HCT116 (cell line): ENCODE data around the gene SLC22A5. TPM values are rescaled to one million over a fixed set of nuclear protein-coding genes. Genes with fewer than 3 reads are reported as not detected.

ENCODE experiments used
- ATAC-seq: fragments of 200-7000 bp; cut with Tn5 transposase; 2 replicates; pipeline ENCODE4 v1.9.1; 2020; ENCODE audit warnings: mild to moderate bottlenecking, moderate library complexity
- BruUV-seq: library from RNA; stranded (reverse); fragments of 400-500 nt; replicated peaks from 2 replicates; lab custom pipeline; 2021; lab: Mats Ljungman, UMichigan
- CTCF ChIA-PET: fragments of 300-600 bp; sonication (Branson Sonifier 250); formaldehyde crosslinking; loops from one replicate; lab custom pipeline; 2021; ENCODE audit warnings: antibody characterized with exemption; lab: Charles Lee
- POLR2A ChIA-PET: fragments of 300-600, 350-600 bp; sonication (Branson Sonifier 250); formaldehyde crosslinking; loops from one replicate; lab custom pipeline; 2021; ENCODE audit warnings: antibody characterized with exemption; lab: Charles Lee
- RAD21 ChIA-PET, 2 experiments: fragments of 300-600 bp; sonication (Branson Sonifier 250); formaldehyde crosslinking; loops; one replicate each; lab custom pipeline; 2023; ENCODE audit warnings: low total read pairs in 2 of 2; ENCODE audit not compliant: uncharacterized antibody in 2 of 2, unreplicated experiment in 2 of 2, low non-redundant PET in 1 of 2; lab: Charles Lee
- DNase-seq: peaks from one replicate; pipeline ENCODE4 v3.0.0-alpha.2; 2010; ENCODE audit warnings: low read depth, low spot score
- H2AFZ ChIP-seq: fragments of 200-600 bp; shearing (Covaris generic), sonication (generic); 2 replicates; pipeline ENCODE4 v1.6.1; 2017; ENCODE audit warnings: low read depth, mixed run types, mixed read lengths, antibody characterized with exemption, low read length; ENCODE audit not compliant: poor library complexity, severe bottlenecking
- H3K27ac ChIP-seq: 2 replicates; pipeline ENCODE4 v1.5.1; 2012; ENCODE audit warnings: low read depth, low read length
- H3K27me3 ChIP-seq: fragments of 200-600 bp; sonication (generic); 2 replicates; pipeline ENCODE4 v1.6.1; 2016; ENCODE audit warnings: mixed run types, low read length, mixed read lengths; ENCODE audit not compliant: insufficient read depth
- H3K36me3 ChIP-seq, 2 experiments: fragments of 200-500 bp in 1 of 2; fragments of 200-600 bp in 1 of 2; sonication (Bioruptor generic) in 1 of 2; sonication (generic) in 1 of 2; 2 replicates each; pipeline versions ENCODE4 v1.5.1 to v1.6.1; 2014 to 2016; ENCODE audit warnings: low read length in 2 of 2, inconsistent platforms in 1 of 2, mixed read lengths in 1 of 2, mixed run types in 1 of 2; ENCODE audit not compliant: insufficient read depth in 2 of 2, control insufficient read depth in 1 of 2
- H3K4me1 ChIP-seq, 2 experiments: fragments of 200-600 bp in 1 of 2; sonication (generic) in 1 of 2; 2 replicates each; pipeline versions ENCODE4 v1.5.1 to v1.6.1; 2012 to 2017; ENCODE audit warnings: low read length in 2 of 2, inconsistent platforms in 1 of 2, mild to moderate bottlenecking in 1 of 2, mixed read lengths in 1 of 2, mixed run types in 1 of 2, moderate library complexity in 1 of 2; ENCODE audit not compliant: insufficient read depth in 2 of 2, control insufficient read depth in 1 of 2
- H3K4me2 ChIP-seq: fragments of 200-600 bp; sonication (generic); 2 replicates; pipeline ENCODE4 v1.6.1; 2017; ENCODE audit warnings: mixed run types, low read length, mixed read lengths
- H3K4me3 ChIP-seq, 2 experiments: fragments of 200-600 bp in 1 of 2; sonication (generic) in 1 of 2; replicated peaks in 1 of 2; 2 replicates each; pipeline ENCODE4 v1.5.1; 2011 to 2016; ENCODE audit warnings: low read length in 2 of 2, control low read depth in 1 of 2, low read depth in 1 of 2, mild to moderate bottlenecking in 1 of 2, mixed read lengths in 1 of 2, mixed run types in 1 of 2
- H3K79me2 ChIP-seq: fragments of 200-600 bp; sonication (generic); 2 replicates; pipeline ENCODE4 v1.6.1; 2017; ENCODE audit warnings: mild to moderate bottlenecking, mixed run types, low read length, moderate library complexity, mixed read lengths; ENCODE audit not compliant: insufficient read depth
- H3K9ac ChIP-seq: fragments of 200-600 bp; sonication (generic); 2 replicates; pipeline ENCODE4 v1.6.1; 2016; ENCODE audit warnings: low read length, mixed read lengths
- H3K9me2 ChIP-seq: fragments of 200-600 bp; sonication (generic), shearing (Covaris generic); 2 replicates; pipeline ENCODE4 v1.6.1; 2017; ENCODE audit warnings: mixed run types, mild to moderate bottlenecking, moderate library complexity; ENCODE audit not compliant: insufficient read depth
- H3K9me3 ChIP-seq, 2 experiments: fragments of 200-500 bp in 1 of 2; fragments of 200-600 bp in 1 of 2; sonication (Bioruptor generic) in 1 of 2; sonication (generic) in 1 of 2; 2 replicates each; pipeline ENCODE4 v1.6.1; 2014 to 2017; ENCODE audit warnings: low read length in 2 of 2, mixed read lengths in 2 of 2, inconsistent platforms in 1 of 2, low read depth in 1 of 2, mild to moderate bottlenecking in 1 of 2, mixed run types in 1 of 2, moderate library complexity in 1 of 2; ENCODE audit not compliant: control insufficient read depth in 1 of 2, insufficient read depth in 1 of 2
- H4K20me1 ChIP-seq: fragments of 200-600 bp; sonication (generic), shearing (Covaris generic); 2 replicates; pipeline ENCODE4 v1.6.1; 2017; ENCODE audit warnings: mixed run types, mild to moderate bottlenecking, moderate library complexity; ENCODE audit not compliant: insufficient read depth
- EGR1 ChIP-seq: IDR thresholded peaks from 2 replicates; pipeline ENCODE4 v1.6.1; 2012; ENCODE audit warnings: low read depth
- EZH2 ChIP-seq: fragments of 200-600 bp; sonication (generic); IDR thresholded peaks from 2 replicates; pipeline ENCODE4 v1.6.1; 2017; ENCODE audit warnings: antibody characterized with exemption, mixed run types
- JUND ChIP-seq: IDR thresholded peaks from 2 replicates; pipeline ENCODE4 v1.6.1; 2012
- POLR2AphosphoS5 ChIP-seq: IDR thresholded peaks from 2 replicates; pipeline ENCODE4 v1.6.1; 2011; ENCODE audit warnings: mild to moderate bottlenecking, low read depth, low read length, moderate library complexity
- RAD21 ChIP-seq: IDR thresholded peaks from 2 replicates; pipeline ENCODE4 v1.6.1; 2012; ENCODE audit warnings: low read depth, mild to moderate bottlenecking
- SRF ChIP-seq: IDR thresholded peaks from 2 replicates; pipeline ENCODE4 v1.6.1; 2012; ENCODE audit warnings: low read depth
- YY1 ChIP-seq: IDR thresholded peaks from 2 replicates; pipeline ENCODE4 v1.6.1; 2011; ENCODE audit warnings: low read length, low read depth, moderate library complexity, mild to moderate bottlenecking; ENCODE audit not compliant: insufficient replicate concordance; ENCODE audit errors: extremely low read depth
- intact Hi-C: fragments of 100-400 bp; cut with micrococcal nuclease; formaldehyde crosslinking; loops from 2 replicates; pipeline ENCODE4 v1.10.0; 2022
- total RNA-seq: library from RNA; stranded (reverse); gene quantifications from one replicate; pipeline ENCODE4 v1.2.1, GENCODE V29; 2021; ENCODE audit not compliant: unreplicated experiment
- TF ChIP-seq, protein P1 (sequence below): IDR thresholded peaks from 2 replicates; pipeline ENCODE4 v1.6.1; 2012; ENCODE audit warnings: low read depth
- TF ChIP-seq, protein P2 (sequence below): IDR thresholded peaks from 2 replicates; pipeline ENCODE4 v1.6.1; 2011; ENCODE audit warnings: mild to moderate bottlenecking, low read length, moderate library complexity; ENCODE audit not compliant: insufficient replicate concordance; ENCODE audit errors: extremely low read depth

Gene SLC22A5
- total RNA-seq, 1 experiment from 2014 or later = 9.9 TPM

DNA sequence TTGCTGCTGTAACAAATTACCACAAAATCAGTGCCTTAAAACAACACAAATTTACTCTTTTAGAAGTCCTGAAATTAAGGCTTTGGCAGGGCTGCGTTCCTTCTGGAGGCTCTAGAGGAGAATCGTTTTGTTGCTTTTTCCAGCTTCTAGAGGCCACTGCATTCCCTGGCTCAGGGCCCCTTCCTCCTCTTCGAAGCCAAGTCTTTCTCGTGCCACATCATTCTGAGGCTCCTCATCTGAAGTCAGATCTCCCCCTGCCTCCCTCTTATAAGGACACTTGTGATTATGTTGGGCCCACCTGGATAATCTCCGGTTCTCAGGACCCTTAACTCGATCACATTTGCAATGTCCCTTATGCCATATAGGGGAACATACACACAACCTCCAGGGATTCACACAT is 48.0 kb downstream of the SLC22A5 start:
- no peaks in the 10 kb centered on the region for H3K36me3 ChIP-seq
- RAD21 ChIA-PET = no interaction called here
- no peak for ATAC-seq
- intact Hi-C loops = no loop called here
- H3K9me3 ChIP-seq = no peaks in the 10 kb centered on the region
- H2AFZ ChIP-seq = no peak overlapping the region
- H3K9me2 ChIP-seq = no peaks in the 10 kb centered on the region
- no peaks in the 10 kb centered on the region for H3K79me2 ChIP-seq
- no peak overlapping the region for H3K4me3 ChIP-seq
- no peaks in the 10 kb centered on the region for H3K27me3 ChIP-seq
- CTCF ChIA-PET = interaction anchor here (1.6 kb wide), 1 partner anchor 10 kb away, joined by 4 read pairs; no protein-coding TSS in a partner anchor
- peaks cover 33 to 83% of the 10 kb centered on the region in 2 experiments for H3K4me1 ChIP-seq
- H4K20me1 ChIP-seq = no peaks in the 10 kb centered on the region
- no TSS peak for BruUV-seq
- no peak for DNase-seq
- no peak overlapping the region for H3K9ac ChIP-seq
- no peak overlapping the region for H3K4me2 ChIP-seq
- POLR2A ChIA-PET = interaction anchor here (1.6 kb wide), 1 partner anchor 73 kb away, joined by 3 read pairs; the partner anchor contains the start of gene IRF1
- H3K27ac ChIP-seq = no peak overlapping the region
- no peak for TF ChIP-seq YY1
- TF ChIP-seq, all 23 proteins: peak for 0

- no peaks in the 10 kb centered on the region for H3K36me3 ChIP-seq
- no peak overlapping the region for H3K4me2 ChIP-seq
- no peak overlapping the region for H3K27ac ChIP-seq
- CTCF ChIA-PET = interaction anchor here (1.6 kb wide), 1 partner anchor 9 kb away, joined by 4 read pairs; no protein-coding TSS in a partner anchor
- H4K20me1 ChIP-seq = no peaks in the 10 kb centered on the region
- no TSS peak for BruUV-seq
- H3K4me3 ChIP-seq = no peak overlapping the region
- POLR2A ChIA-PET = no interaction called here
- H3K9ac ChIP-seq = no peak overlapping the region
- ATAC-seq (no peak), DNase-seq (no peak)
- no peaks in the 10 kb centered on the region for H3K79me2 ChIP-seq
- peaks cover 38 to 86% of the 10 kb centered on the region in 2 experiments for H3K4me1 ChIP-seq
- intact Hi-C loops = loop anchor here (2.0 kb wide), 1 partner anchor 79 kb away; no protein-coding TSS in a partner anchor
- H3K9me3 ChIP-seq = no peaks in the 10 kb centered on the region
- TF ChIP-seq POLR2AphosphoS5 = no peak
- no peak for TF ChIP-seq YY1
- TF ChIP-seq, protein P1, sequence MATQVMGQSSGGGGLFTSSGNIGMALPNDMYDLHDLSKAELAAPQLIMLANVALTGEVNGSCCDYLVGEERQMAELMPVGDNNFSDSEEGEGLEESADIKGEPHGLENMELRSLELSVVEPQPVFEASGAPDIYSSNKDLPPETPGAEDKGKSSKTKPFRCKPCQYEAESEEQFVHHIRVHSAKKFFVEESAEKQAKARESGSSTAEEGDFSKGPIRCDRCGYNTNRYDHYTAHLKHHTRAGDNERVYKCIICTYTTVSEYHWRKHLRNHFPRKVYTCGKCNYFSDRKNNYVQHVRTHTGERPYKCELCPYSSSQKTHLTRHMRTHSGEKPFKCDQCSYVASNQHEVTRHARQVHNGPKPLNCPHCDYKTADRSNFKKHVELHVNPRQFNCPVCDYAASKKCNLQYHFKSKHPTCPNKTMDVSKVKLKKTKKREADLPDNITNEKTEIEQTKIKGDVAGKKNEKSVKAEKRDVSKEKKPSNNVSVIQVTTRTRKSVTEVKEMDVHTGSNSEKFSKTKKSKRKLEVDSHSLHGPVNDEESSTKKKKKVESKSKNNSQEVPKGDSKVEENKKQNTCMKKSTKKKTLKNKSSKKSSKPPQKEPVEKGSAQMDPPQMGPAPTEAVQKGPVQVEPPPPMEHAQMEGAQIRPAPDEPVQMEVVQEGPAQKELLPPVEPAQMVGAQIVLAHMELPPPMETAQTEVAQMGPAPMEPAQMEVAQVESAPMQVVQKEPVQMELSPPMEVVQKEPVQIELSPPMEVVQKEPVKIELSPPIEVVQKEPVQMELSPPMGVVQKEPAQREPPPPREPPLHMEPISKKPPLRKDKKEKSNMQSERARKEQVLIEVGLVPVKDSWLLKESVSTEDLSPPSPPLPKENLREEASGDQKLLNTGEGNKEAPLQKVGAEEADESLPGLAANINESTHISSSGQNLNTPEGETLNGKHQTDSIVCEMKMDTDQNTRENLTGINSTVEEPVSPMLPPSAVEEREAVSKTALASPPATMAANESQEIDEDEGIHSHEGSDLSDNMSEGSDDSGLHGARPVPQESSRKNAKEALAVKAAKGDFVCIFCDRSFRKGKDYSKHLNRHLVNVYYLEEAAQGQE = no peak
- TF ChIP-seq SRF = no peak
- TF ChIP-seq RAD21 = no peak
- TF ChIP-seq JUND = no peak
- TF ChIP-seq EGR1 = no peak
- no peak for TF ChIP-seq EZH2
- TF ChIP-seq, protein P2, sequence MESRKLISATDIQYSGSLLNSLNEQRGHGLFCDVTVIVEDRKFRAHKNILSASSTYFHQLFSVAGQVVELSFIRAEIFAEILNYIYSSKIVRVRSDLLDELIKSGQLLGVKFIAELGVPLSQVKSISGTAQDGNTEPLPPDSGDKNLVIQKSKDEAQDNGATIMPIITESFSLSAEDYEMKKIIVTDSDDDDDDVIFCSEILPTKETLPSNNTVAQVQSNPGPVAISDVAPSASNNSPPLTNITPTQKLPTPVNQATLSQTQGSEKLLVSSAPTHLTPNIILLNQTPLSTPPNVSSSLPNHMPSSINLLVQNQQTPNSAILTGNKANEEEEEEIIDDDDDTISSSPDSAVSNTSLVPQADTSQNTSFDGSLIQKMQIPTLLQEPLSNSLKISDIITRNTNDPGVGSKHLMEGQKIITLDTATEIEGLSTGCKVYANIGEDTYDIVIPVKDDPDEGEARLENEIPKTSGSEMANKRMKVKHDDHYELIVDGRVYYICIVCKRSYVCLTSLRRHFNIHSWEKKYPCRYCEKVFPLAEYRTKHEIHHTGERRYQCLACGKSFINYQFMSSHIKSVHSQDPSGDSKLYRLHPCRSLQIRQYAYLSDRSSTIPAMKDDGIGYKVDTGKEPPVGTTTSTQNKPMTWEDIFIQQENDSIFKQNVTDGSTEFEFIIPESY = no peak
- H3K9me2 ChIP-seq = no peaks in the 10 kb centered on the region
- H3K27me3 ChIP-seq = no peaks in the 10 kb centered on the region
- RAD21 ChIA-PET = no interaction called here
- H2AFZ ChIP-seq = no peak overlapping the region
Observed at GRCh38 chr5:132417889-132418485, 48.5 kb downstream of the SLC22A5 start.
